Measurements from ENCODE around the gene DHRS3. TPM values are rescaled to one million over a fixed set of nuclear protein-coding genes. Genes with fewer than 3 reads are reported as not detected.
"Not testable (repeated sequence)": the region's sequence is repeated elsewhere in the genome, so short reads cannot be mapped to it uniquely, and the experiment has no call there.

DHRS3 gene
- total and polyA plus RNA-seq, 3 experiments from 2014 or later, result 31.9 to 123 (median 117) TPM

GRCh38 chr1:12522780-12523179 lies 95.2 kb downstream of the DHRS3 start:
- H3K36me3 ChIP-seq (ENCODE audit: insufficient read depth, low read length); H3K27me3 Mint-ChIP-seq; POLR2A ChIA-PET; H3K4me3 ChIP-seq (ENCODE audit: low read length); H3K4me3 Mint-ChIP-seq; H3K27ac Mint-ChIP-seq; CTCF ChIA-PET; DNase-seq; H3K9me3 ChIP-seq (ENCODE audit: low read length); H3K36me3 Mint-ChIP-seq; H3K27me3 ChIP-seq (ENCODE audit: insufficient read depth, low read length, poor library complexity, severe bottlenecking); H3K27ac ChIP-seq (ENCODE audit: low read depth, low read length); H3K4me1 ChIP-seq (ENCODE audit: insufficient read depth, low read length); H3K9me3 Mint-ChIP-seq: not testable (repeated sequence)
- H3K4me1 Mint-ChIP-seq, result peaks cover 4 to 11% (median 6%) of the 10 kb centered on the region in 3 donors

- Histone ChIP-seq H3K4me3 (ENCODE audit: low read length) (no peak overlapping the region), H3K27me3 (ENCODE audit: insufficient read depth, low read length, poor library complexity, severe bottlenecking) (no peaks in the 10 kb centered on the region), H3K4me1 (ENCODE audit: insufficient read depth, low read length) (no peaks in the 10 kb centered on the region), H3K9me3 (ENCODE audit: low read length) (no peaks in the 10 kb centered on the region), H3K36me3 (ENCODE audit: insufficient read depth, low read length) (no peaks in the 10 kb centered on the region), H3K27ac (ENCODE audit: low read depth, low read length) (no peak overlapping the region)
- H3K9me3 Mint-ChIP-seq, result no peaks in the 10 kb centered on the region
- POLR2A ChIA-PET, result no interaction called here
- CTCF ChIA-PET, result no interaction called here
- peaks cover 6 to 18% (median 10%) of the 10 kb centered on the region in 3 donors for H3K4me1 Mint-ChIP-seq
- DNase-seq, result no peak
- H3K36me3 Mint-ChIP-seq, result peaks cover 0 to 9% (median 1%) of the 10 kb centered on the region in 3 donors
- peak overlapping the region in 3 of 8 donors; percentile 9 to 84 (median 26) for H3K27ac Mint-ChIP-seq
- H3K4me3 Mint-ChIP-seq, result no peak overlapping the region
- peaks cover 0 to 4% of the 10 kb centered on the region in 2 donors for H3K27me3 Mint-ChIP-seq
These were observed 96.9 kb downstream of the DHRS3 start for GRCh38 chr1:12521096-12521495.

- CTCF ChIA-PET, result interaction anchor here (1.3 kb wide), 1 partner anchor 18 kb away, joined by 3 read pairs; no protein-coding TSS in a partner anchor
These were observed 98.2 kb downstream of the DHRS3 start for GRCh38 chr1:12519693-12520364.

GRCh38 chr1:12518931-12519692 lies 98.9 kb downstream of the DHRS3 start:
- Histone ChIP-seq H3K27me3 (ENCODE audit: insufficient read depth, low read length, poor library complexity, severe bottlenecking) (no peaks in the 10 kb centered on the region), H3K36me3 (ENCODE audit: insufficient read depth, low read length) (no peaks in the 10 kb centered on the region), H3K4me3 (ENCODE audit: low read length) (no peak overlapping the region), H3K9me3 (ENCODE audit: low read length) (no peaks in the 10 kb centered on the region), H3K4me1 (ENCODE audit: insufficient read depth, low read length) (no peaks in the 10 kb centered on the region), H3K27ac (ENCODE audit: low read depth, low read length) (no peak overlapping the region)
- ChIA-PET POLR2A (no interaction called here), CTCF (interaction anchor here (1.3 kb wide), 1 partner anchor 19 kb away, joined by 3 read pairs; no protein-coding TSS in a partner anchor)
- Mint-ChIP-seq H3K4me3 (peak overlapping the region in 2 of 7 donors; percentile 32 to 40), H3K27ac (peak overlapping the region in 3 of 8 donors; percentile 29 to 70 (median 51)), H3K4me1 (peaks cover 9 to 25% (median 10%) of the 10 kb centered on the region in 3 donors), H3K27me3 (peaks cover 0 to 4% of the 10 kb centered on the region in 2 donors), H3K9me3 (no peaks in the 10 kb centered on the region), H3K36me3 (peaks cover 0 to 9% (median 1%) of the 10 kb centered on the region in 3 donors)
- DNase-seq, result no peak

More at GRCh38 chr1:12519693-12520364, 98.2 kb downstream of the DHRS3 start:
- Mint-ChIP-seq H3K27ac (peak overlapping the region in 1 of 8 donors; percentile 85), H3K27me3 (peaks cover 0 to 4% of the 10 kb centered on the region in 2 donors), H3K4me3 (no peak overlapping the region), H3K36me3 (peaks cover 0 to 9% (median 1%) of the 10 kb centered on the region in 3 donors), H3K4me1 (peaks cover 6 to 18% (median 10%) of the 10 kb centered on the region in 3 donors), H3K9me3 (no peaks in the 10 kb centered on the region)
- H3K27ac ChIP-seq (ENCODE audit: low read depth, low read length), result no peak overlapping the region
- DNase-seq, result no peak
- no peaks in the 10 kb centered on the region for H3K36me3 ChIP-seq (ENCODE audit: insufficient read depth, low read length)
- no peaks in the 10 kb centered on the region for H3K9me3 ChIP-seq (ENCODE audit: low read length)
- no peaks in the 10 kb centered on the region for H3K27me3 ChIP-seq (ENCODE audit: insufficient read depth, low read length, poor library complexity, severe bottlenecking)
- POLR2A ChIA-PET, result no interaction called here
- no peaks in the 10 kb centered on the region for H3K4me1 ChIP-seq (ENCODE audit: insufficient read depth, low read length)
- H3K4me3 ChIP-seq (ENCODE audit: low read length), result no peak overlapping the region

Other genes with a start within 250 kb of the DHRS3 start
- gene AADACL4, start 25.9 kb upstream of the DHRS3 start, total RNA-seq, result not detected
- gene AADACL4, start 25.9 kb upstream of the DHRS3 start, polyA plus RNA-seq, result not detected
- not detected for gene AADACL3, start 97.9 kb upstream of the DHRS3 start, total RNA-seq
- gene AADACL3, start 97.9 kb upstream of the DHRS3 start, polyA plus RNA-seq, result not detected
- gene CFAP107, start 128.0 kb upstream of the DHRS3 start, total RNA-seq, result not detected
- not detected for gene CFAP107, start 128.0 kb upstream of the DHRS3 start, polyA plus RNA-seq
- gene PRAMEF12, start 155.5 kb upstream of the DHRS3 start, total RNA-seq, result not detected
- not detected for gene PRAMEF12, start 155.5 kb upstream of the DHRS3 start, polyA plus RNA-seq
- gene PRAMEF1, start 173.2 kb upstream of the DHRS3 start, total RNA-seq, result not detected
- gene PRAMEF1, start 173.2 kb upstream of the DHRS3 start, polyA plus RNA-seq, result not detected
- not detected for gene PRAMEF11, start 213.2 kb upstream of the DHRS3 start, total RNA-seq
- gene PRAMEF11, start 213.2 kb upstream of the DHRS3 start, polyA plus RNA-seq, result not detected
- gene HNRNPCL1, start 230.5 kb upstream of the DHRS3 start, total RNA-seq, result not detected
- not detected for gene HNRNPCL1, start 230.5 kb upstream of the DHRS3 start, polyA plus RNA-seq
- not detected for gene PRAMEF2, start 238.9 kb upstream of the DHRS3 start, total RNA-seq
- not detected for gene PRAMEF2, start 238.9 kb upstream of the DHRS3 start, polyA plus RNA-seq

All from CD8-positive, alpha-beta memory T cell (primary cell).